Measurements from ENCODE around the gene ITIH5. TPM values are rescaled to one million over a fixed set of nuclear protein-coding genes. Genes with fewer than 3 reads are reported as not detected.
A peak's percentile ranks its signal among the peaks of the same experiment; 100 is the strongest.

Gene ITIH5
- total and polyA plus RNA-seq, 2 donors (not counting 1 experiment from before 2014, with no cell fraction given): 0.22 to 12.4 TPM

- no peaks in the 10 kb centered on the region for H3K27me3 ChIP-seq (ENCODE audit: control insufficient read depth, insufficient read depth, low read length)
- H3K27ac ChIP-seq (ENCODE audit: insufficient read depth, low read length): no peak overlapping the region
- H3K4me2 ChIP-seq (ENCODE audit: extremely low read depth, insufficient read depth, low read length): no peak overlapping the region
- H3K9me3 ChIP-seq (ENCODE audit: control insufficient read depth, insufficient read depth, low read depth, low read length): no peaks in the 10 kb centered on the region
- no peak for DNase-seq (ENCODE audit: low read depth in 2 of 2)
- no peak overlapping the region for H3K9ac ChIP-seq (ENCODE audit: insufficient read depth, low read length)
- H4K20me1 ChIP-seq (ENCODE audit: control insufficient read depth, extremely low read depth, insufficient read depth, low read length): no peaks in the 10 kb centered on the region
- H2AFZ ChIP-seq (ENCODE audit: low read length): no peak overlapping the region
- TF ChIP-seq EZH2 (IDR thresholded peaks at IDR 0.05; ENCODE audit: low read length, missing control alignments) (no peak), CTCF (conservative IDR thresholded peaks at IDR 0.05 in 1 of 2, IDR thresholded peaks at IDR 0.05 in 1 of 2; ENCODE audit: low read depth in 1 of 2, low read length in 2 of 2) (no peak)
- no peaks in the 10 kb centered on the region for H3K4me1 ChIP-seq (ENCODE audit: control insufficient read depth, extremely low read depth, insufficient read depth, low read length)
- H3K36me3 ChIP-seq (ENCODE audit: control insufficient read depth, insufficient read depth, low read length): no peaks in the 10 kb centered on the region
- H3K79me2 ChIP-seq (ENCODE audit: control insufficient read depth, insufficient read depth, low read length): no peaks in the 10 kb centered on the region
- H3K4me3 ChIP-seq (replicated peaks in 1 of 4; ENCODE audit: control extremely low read depth in 1 of 4, insufficient read depth in 1 of 4, low read depth in 3 of 4, low read length in 4 of 4): no peak overlapping the region
These were observed 72.9 kb downstream of the ITIH5 start for GRCh38 chr10:7593905-7594304.

- H3K9me3 ChIP-seq (ENCODE audit: control insufficient read depth, insufficient read depth, low read depth, low read length): no peaks in the 10 kb centered on the region
- no peaks in the 10 kb centered on the region for H3K27me3 ChIP-seq (ENCODE audit: control insufficient read depth, insufficient read depth, low read length)
- no peaks in the 10 kb centered on the region for H3K79me2 ChIP-seq (ENCODE audit: control insufficient read depth, insufficient read depth, low read length)
- no peaks in the 10 kb centered on the region for H4K20me1 ChIP-seq (ENCODE audit: control insufficient read depth, extremely low read depth, insufficient read depth, low read length)
- H3K36me3 ChIP-seq (ENCODE audit: control insufficient read depth, insufficient read depth, low read length): no peaks in the 10 kb centered on the region
- no peak for TF ChIP-seq CTCF (conservative IDR thresholded peaks at IDR 0.05 in 1 of 2, IDR thresholded peaks at IDR 0.05 in 1 of 2; ENCODE audit: low read depth in 1 of 2, low read length in 2 of 2)
- no peak for TF ChIP-seq EZH2 (IDR thresholded peaks at IDR 0.05; ENCODE audit: low read length, missing control alignments)
- peak in 1 of 2 donors; percentile 39 for DNase-seq (ENCODE audit: low read depth in 2 of 2)
- H3K4me2 ChIP-seq (ENCODE audit: extremely low read depth, insufficient read depth, low read length): no peak overlapping the region
- no peak overlapping the region for H3K4me3 ChIP-seq (replicated peaks in 1 of 4; ENCODE audit: control extremely low read depth in 1 of 4, insufficient read depth in 1 of 4, low read depth in 3 of 4, low read length in 4 of 4)
- H3K9ac ChIP-seq (ENCODE audit: insufficient read depth, low read length): no peak overlapping the region
- no peak overlapping the region for H3K27ac ChIP-seq (ENCODE audit: insufficient read depth, low read length)
- H3K4me1 ChIP-seq (ENCODE audit: control insufficient read depth, extremely low read depth, insufficient read depth, low read length): no peaks in the 10 kb centered on the region
- no peak overlapping the region for H2AFZ ChIP-seq (ENCODE audit: low read length)
These were observed 73.7 kb downstream of the ITIH5 start for GRCh38 chr10:7593063-7593462.

- TF ChIP-seq CTCF (conservative IDR thresholded peaks at IDR 0.05 in 1 of 2, IDR thresholded peaks at IDR 0.05 in 1 of 2; ENCODE audit: low read depth in 1 of 2, low read length in 2 of 2) (no peak), EZH2 (IDR thresholded peaks at IDR 0.05; ENCODE audit: low read length, missing control alignments) (no peak)
These were observed 74.1 kb downstream of the ITIH5 start for GRCh38 chr10:7592627-7593026.

More at GRCh38 chr10:7592627-7593026, 74.1 kb downstream of the ITIH5 start:
- no peaks in the 10 kb centered on the region for H3K9me3 ChIP-seq (ENCODE audit: control insufficient read depth, insufficient read depth, low read depth, low read length)
- no peak overlapping the region for H3K27ac ChIP-seq (ENCODE audit: insufficient read depth, low read length)
- H3K4me3 ChIP-seq (replicated peaks in 1 of 4; ENCODE audit: control extremely low read depth in 1 of 4, insufficient read depth in 1 of 4, low read depth in 3 of 4, low read length in 4 of 4): no peak overlapping the region
- H3K27me3 ChIP-seq (ENCODE audit: control insufficient read depth, insufficient read depth, low read length): no peaks in the 10 kb centered on the region
- no peak for DNase-seq (ENCODE audit: low read depth in 2 of 2)
- H3K79me2 ChIP-seq (ENCODE audit: control insufficient read depth, insufficient read depth, low read length): no peaks in the 10 kb centered on the region
- H4K20me1 ChIP-seq (ENCODE audit: control insufficient read depth, extremely low read depth, insufficient read depth, low read length): no peaks in the 10 kb centered on the region
- H3K9ac ChIP-seq (ENCODE audit: insufficient read depth, low read length): no peak overlapping the region
- no peak overlapping the region for H2AFZ ChIP-seq (ENCODE audit: low read length)
- H3K4me1 ChIP-seq (ENCODE audit: control insufficient read depth, extremely low read depth, insufficient read depth, low read length): no peaks in the 10 kb centered on the region
- H3K36me3 ChIP-seq (ENCODE audit: control insufficient read depth, insufficient read depth, low read length): no peaks in the 10 kb centered on the region
- no peak overlapping the region for H3K4me2 ChIP-seq (ENCODE audit: extremely low read depth, insufficient read depth, low read length)

All from fibroblast of lung (primary cell).